Measurements from ENCODE around the gene SYT6. TPM values are rescaled to one million over a fixed set of nuclear protein-coding genes. Genes with fewer than 3 reads are reported as not detected.
"Not testable (repeated sequence)": the region's sequence is repeated elsewhere in the genome, so short reads cannot be mapped to it uniquely, and the experiment has no call there.

Gene SYT6
- total RNA-seq, 1 experiment from 2014 or later = not detected

DNA sequence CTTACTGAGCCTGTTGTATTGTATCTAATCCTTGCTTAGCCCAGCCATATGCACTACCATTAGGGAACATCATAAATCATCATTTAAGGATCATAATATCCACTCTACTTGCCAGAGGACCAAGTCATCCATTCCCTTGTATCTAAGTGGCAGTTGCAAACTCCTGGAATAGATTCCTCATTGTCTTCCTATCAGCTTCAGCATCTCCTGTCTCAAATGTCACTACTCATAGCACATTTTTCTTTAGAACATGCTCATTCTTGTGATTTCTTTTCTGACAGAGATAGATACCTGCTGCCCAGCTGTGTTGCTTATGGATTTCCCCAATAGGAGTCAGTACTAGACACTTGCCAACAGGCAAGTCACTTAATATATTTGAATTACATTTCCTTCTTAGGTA is 90.1 kb downstream of the SYT6 start:
- DNase-seq (ENCODE audit: low read depth, low spot score) = no peak
- in situ Hi-C loops (cut with HindIII; ENCODE audit: low pct_unique_long_range_greater_than_20kb, low sequenced_read_pairs) = no loop called here

DNA sequence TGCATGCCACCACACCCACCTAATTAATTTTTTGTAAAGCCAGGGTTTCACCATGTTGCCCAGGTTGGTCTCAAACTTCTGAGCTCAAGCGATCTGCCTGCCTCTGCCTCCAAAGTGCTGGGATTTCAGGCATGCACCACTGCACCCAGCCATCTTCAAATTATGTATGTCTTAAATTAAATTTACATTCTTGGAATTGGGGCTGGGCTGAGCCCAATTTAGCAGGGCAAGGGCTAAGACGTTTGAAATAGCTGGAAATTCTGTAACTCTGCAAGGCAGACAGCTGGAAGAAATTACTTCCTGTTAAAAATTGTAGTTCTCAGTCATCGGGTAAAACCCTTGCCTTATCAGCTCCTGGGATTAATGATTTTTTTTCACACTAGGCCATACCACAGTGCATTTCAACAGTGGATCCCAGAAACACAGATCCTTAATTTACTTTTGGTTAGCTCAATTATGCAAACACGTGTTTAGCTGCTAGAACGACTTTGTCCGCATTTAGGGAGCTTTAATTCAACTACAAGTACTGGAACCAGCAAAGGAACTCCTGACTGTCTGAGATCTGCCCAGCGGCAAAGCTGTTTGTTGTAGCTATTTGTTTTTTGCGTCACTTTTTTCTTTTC is 91.1 kb downstream of the SYT6 start:
- no peak for DNase-seq (ENCODE audit: low read depth, low spot score)
- in situ Hi-C loops (cut with HindIII; ENCODE audit: low pct_unique_long_range_greater_than_20kb, low sequenced_read_pairs) = no loop called here

DNA sequence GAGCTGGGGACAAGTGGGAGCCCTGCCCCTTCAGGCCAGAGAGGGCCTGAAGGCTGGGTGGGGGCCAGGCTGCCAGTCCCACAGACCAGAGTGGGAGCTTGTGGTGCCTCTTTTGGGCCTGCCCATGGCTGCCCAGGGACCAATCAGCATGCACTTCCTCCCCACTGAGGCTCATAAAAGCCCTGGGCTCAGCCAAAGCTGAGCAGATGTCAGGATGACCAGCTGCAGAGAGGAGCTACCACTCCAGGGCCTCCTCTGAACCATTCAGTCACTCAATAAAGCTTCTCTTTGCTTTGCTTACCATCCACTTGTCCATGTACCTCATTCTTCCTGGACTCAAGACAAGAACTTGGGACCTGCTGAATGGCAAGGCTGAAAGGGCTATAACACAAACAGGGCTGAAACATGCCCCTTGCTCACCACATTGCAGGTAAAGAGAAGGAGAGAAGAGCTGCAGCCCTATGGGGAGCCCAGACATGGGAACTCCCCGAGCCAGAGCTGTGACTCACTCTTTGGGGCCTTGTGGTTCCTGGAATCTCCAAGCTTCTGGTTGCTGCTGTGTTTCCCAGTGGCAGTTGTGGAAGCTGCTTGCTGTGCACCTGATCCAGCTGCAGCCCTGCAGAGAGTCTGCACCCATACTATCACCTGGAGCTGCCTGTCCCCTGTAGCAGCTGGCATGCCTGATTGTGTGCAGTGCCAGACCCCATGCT is 92.4 kb downstream of the SYT6 start:
- in situ Hi-C loops (cut with HindIII; ENCODE audit: low pct_unique_long_range_greater_than_20kb, low sequenced_read_pairs) = no loop called here
- no peak for DNase-seq (ENCODE audit: low read depth, low spot score)

GRCh38 chr1:114058236-114058635 is 95.4 kb downstream of the SYT6 start:
- in situ Hi-C loops (cut with HindIII; ENCODE audit: low pct_unique_long_range_greater_than_20kb, low sequenced_read_pairs) = not testable (repeated sequence)

GRCh38 chr1:114054148-114054547 is 99.5 kb downstream of the SYT6 start:
- in situ Hi-C loops (cut with HindIII; ENCODE audit: low pct_unique_long_range_greater_than_20kb, low sequenced_read_pairs) = no loop called here

More at GRCh38 chr1:114058236-114058635, 95.4 kb downstream of the SYT6 start:
- not testable (repeated sequence) for DNase-seq (ENCODE audit: low read depth, low spot score)

DNA sequence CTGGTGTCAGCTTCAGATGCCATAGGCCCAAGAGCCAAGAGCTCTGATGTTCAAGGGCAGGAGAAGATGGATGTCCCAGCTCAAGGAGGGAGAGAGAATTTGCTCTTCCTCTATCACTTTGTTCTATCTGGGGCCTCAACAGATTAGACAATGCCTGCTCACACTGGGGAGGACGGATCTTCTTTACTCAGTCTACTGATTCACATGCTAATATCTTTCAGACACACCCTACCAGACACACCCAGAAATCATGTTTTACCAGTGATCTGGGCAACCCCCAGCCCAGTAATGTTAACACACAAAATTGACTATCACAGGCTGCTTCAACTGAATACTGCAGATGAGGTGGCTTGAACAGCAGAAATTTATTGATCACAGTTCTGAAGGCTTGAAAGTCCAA is 105.4 kb downstream of the SYT6 start:
- no peak for DNase-seq (ENCODE audit: low read depth, low spot score)
- in situ Hi-C loops (cut with HindIII; ENCODE audit: low pct_unique_long_range_greater_than_20kb, low sequenced_read_pairs) = no loop called here

More at GRCh38 chr1:114054148-114054547, 99.5 kb downstream of the SYT6 start:
- no peak for DNase-seq (ENCODE audit: low read depth, low spot score)

- DNase-seq (ENCODE audit: low read depth, low spot score) = no peak
- in situ Hi-C loops (cut with HindIII; ENCODE audit: low pct_unique_long_range_greater_than_20kb, low sequenced_read_pairs) = no loop called here
Observed at GRCh38 chr1:114043548-114043947, 110.1 kb downstream of the SYT6 start.

DNA sequence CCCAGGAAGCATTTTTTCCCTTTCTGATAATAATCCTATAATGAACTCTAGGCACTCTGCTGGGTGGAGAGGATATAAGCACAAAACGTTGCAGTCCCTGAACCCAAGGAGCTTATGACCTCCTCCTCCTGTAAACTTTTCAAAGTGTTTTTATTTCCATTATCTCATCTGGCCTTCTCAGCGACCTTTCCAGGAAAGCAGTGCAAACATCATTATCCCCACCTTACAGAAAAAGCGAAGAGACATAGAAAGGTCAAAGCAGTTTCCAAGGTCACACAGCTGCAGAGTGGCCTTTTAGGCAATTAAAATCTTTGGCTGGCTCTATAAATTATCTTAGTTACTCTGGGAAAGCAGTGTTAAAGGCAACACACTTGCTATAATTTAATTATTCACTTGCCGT is 110.6 kb downstream of the SYT6 start:
- in situ Hi-C loops (cut with HindIII; ENCODE audit: low pct_unique_long_range_greater_than_20kb, low sequenced_read_pairs) = no loop called here
- no peak for DNase-seq (ENCODE audit: low read depth, low spot score)

- in situ Hi-C loops (cut with HindIII; ENCODE audit: low pct_unique_long_range_greater_than_20kb, low sequenced_read_pairs) = no loop called here
- no peak for DNase-seq (ENCODE audit: low read depth, low spot score)
Observed at GRCh38 chr1:114040273-114041015, 113.2 kb downstream of the SYT6 start.

Other genes starting within 250 kb of the SYT6 start
- gene AP4B1, start 249.1 kb downstream of the SYT6 start, total RNA-seq (2014; rRNA removed; shearing (Covaris generic)) = 4.7 and 8.3 TPM in 2 replicates
- gene DCLRE1B, start 248.5 kb downstream of the SYT6 start, total RNA-seq (2014; rRNA removed; shearing (Covaris generic)) = 5.1 and 6.2 TPM in 2 replicates
- 11.4 and 12.7 TPM in 2 replicates for gene HIPK1, start 224.5 kb downstream of the SYT6 start, total RNA-seq (2014; rRNA removed; shearing (Covaris generic))
- 0.16 TPM in 1 of 2 replicates, not detected in the other for gene OLFML3, start 174.4 kb downstream of the SYT6 start, total RNA-seq (2014; rRNA removed; shearing (Covaris generic))

Data from SK-MEL-5 (cell line).